Stimulated activated CD4-positive, alpha-beta T cell treated with anti-CD3 and anti-CD28 coated beads, Interleukin-4, amount 100 ng/mL, for 48 hours (primary cell): Measurements from ENCODE around the gene IL1F10.

Experiments
- DNase-seq, 2 donors: peaks; one replicate each; pipeline ENCODE4 v3.0.0-alpha.2; 2020; ENCODE audit warnings: low read depth in 2 of 2

Gene IL1F10

DNA sequence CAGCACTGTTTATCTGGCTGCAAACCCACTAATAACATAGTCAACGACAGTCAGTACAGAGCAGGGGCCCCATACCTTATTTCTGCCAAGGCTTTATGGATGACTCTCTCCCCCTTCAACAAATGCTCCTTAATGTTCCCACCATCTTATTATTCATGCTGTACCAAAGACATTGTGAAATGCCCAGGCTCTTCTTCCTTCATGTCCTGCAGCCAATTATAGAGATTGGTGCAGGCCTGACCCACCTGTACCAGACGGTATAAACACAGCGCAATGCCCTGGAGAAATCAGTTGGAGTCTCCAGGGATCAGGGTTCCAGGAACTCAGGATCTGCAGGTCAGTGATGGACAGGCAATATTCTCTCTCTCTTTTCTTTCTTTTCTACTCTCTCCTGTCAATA is at the start of gene IL1F10:
TSS of gene IL1F10 (plus strand) at position 290 of the 400 bp plus-strand sequence. CDS start 4,769 bp downstream, outside the sequence.
- no peak for DNase-seq

DNA sequence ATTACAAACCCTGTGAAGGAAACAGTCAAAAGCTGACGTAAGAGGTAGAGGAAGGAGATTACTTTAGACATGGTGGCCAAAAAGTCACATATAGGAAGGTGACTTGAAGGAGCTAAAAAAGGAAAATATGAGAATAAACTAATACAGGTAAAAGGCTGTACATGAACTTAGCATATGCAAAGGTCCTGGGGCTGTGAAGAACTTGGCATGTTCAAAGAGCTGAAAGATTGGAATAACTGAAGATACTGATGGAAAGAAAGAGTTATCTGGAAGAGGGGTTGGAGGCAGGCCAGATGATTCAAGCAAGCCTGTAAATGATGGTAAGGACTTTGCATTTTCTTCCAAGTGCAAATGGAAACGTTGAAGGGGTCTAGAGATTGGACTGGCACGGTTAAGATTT is 49.3 kb upstream of the IL1F10 start:
- no peak for DNase-seq

DNA sequence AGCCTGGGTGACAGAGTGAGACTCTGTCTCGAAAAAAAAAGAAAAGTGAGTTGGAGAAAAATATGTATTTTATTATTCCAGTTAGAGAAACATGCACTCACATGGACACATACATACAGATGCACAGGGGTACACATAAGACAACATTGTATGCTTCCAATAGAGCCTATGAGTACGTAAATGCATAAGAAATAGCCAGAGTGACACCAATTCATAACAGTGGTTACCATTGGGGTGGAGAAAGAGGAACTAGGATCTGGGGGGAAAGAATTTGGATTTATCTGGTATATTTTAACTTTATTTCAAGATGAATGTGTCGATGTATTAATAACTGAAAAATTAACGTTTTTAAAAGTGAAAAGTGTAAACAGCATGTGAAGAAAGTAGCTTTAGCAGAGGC is 46.5 kb upstream of the IL1F10 start:
- no peak for DNase-seq

DNA sequence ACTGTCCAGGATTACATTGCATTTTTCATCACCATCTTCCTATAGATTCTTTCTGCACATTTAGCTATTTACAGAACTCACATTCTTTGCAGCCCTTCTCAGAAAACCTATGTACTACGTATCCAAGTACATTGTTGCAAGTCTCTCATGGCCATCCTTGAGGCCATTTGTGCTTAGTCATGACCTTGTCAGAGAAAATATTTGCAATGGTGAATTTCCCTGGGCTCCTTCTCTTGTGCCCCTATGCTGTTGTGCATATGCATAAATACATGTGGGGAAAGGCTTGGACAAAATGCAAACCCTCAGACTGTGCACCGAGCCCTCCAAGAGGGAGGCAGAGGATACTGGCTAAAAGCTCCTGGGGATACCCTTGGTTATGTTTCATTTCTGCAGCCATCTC is 43.0 kb upstream of the IL1F10 start:
- DNase-seq = no peak

DNA sequence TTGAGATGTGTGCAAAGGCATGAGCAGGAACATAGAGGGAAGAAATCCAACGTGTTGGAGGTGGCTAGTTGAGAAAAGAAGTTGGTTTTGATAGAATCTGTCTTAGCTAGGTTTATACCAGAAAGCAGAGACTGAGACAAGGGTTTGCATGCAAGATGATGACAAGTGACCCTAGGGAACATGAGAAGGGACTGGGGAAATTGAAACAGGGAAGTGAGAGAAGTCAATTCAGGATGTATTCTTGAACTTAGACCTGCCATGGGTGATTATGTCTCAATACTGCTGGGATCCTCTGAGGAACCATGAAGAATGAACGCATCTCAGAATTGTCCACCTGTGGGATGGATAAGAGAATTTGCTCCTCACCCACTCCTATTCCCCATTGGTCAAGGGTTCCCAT is 42.0 kb upstream of the IL1F10 start:
- DNase-seq = no peak

DNA sequence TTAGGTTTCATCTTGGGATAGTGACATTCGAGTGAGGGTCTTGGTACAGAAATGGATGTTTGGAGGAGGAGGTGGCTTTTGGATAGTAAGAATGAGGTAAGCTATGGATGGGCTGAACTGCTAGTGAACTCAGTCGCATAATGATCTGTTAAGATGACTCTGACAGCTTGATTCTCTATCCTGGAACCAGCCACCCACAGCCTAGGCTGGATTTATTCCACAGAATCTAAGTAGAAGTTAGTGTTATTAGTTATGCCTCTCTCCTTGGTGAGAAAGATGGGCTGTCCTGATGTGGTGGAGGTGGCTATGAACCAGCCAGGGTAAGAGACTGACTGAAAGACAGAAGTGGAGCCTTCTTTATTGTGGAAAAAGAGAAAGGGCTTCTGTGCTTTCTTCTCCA is 40.1 kb upstream of the IL1F10 start:
- no peak for DNase-seq

GRCh38 chr2:113028112-113028511 is 39.7 kb upstream of the IL1F10 start:
- DNase-seq = no peak

GRCh38 chr2:113032737-113033136 is 35.0 kb upstream of the IL1F10 start:
- no peak for DNase-seq

GRCh38 chr2:113034016-113034415 is 33.8 kb upstream of the IL1F10 start:
- DNase-seq = no peak

GRCh38 chr2:113036763-113037162 is 31.0 kb upstream of the IL1F10 start:
- DNase-seq = no peak

- no peak for DNase-seq
Measured at GRCh38 chr2:113038291-113038690, 29.5 kb upstream of the IL1F10 start.

DNA sequence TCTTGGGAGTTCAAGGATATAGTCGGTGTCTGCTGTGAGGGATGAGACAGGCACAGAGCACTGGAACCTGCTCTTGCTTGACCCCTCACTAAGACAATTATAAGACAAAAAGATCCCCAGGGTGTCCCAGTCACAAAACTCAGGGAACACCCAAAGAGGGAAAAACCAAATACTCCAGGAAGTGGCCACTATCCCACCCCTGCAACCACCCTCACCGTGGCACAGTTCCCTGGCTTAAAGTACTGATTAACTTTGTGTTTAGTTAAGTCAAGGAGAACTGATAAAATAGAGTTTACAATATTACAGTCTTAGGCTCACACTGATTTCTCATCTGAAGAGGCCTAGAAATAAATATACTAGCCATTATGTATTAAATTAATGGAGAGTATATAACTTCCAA is 28.6 kb upstream of the IL1F10 start:
- no peak for DNase-seq

GRCh38 chr2:113039719-113040118 is 28.1 kb upstream of the IL1F10 start:
- DNase-seq = no peak

DNA sequence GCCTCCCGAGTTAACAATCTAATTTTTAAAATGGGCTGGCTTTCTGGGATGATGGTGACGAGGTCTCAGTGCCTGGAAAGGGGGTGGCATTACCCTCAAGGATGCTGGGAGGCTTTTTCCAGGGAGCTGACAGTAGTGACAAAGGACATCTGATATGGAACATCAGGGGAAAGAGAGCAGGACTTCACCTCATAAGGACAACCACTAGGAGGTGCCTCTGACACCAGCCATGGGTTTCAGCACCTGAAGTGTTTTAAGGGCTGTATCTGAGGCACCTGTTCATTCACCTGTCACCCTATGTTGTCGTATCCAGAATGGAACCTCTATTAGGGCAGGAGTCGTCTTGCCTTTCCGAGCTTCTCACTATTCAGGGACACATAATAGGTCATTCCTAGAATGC is 25.9 kb upstream of the IL1F10 start:
- DNase-seq = no peak

DNA sequence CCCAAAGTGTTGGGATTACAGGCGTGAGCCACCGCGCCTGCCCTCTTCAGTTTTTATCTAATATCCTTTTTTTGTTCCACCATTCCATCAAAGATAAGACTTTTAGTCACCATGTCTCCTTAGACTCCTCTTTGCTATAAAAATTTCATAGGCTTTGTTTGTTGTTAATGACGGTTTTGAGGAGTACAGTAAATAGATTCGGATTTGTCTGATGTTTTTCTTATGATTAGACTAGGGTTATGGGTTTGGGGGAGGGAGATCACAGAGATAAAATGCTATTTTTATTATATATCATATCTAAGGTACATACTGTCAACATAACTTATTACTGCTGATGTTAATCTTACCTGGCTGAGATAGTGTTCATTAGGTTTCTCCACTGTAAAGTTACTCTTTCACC is 21.3 kb upstream of the IL1F10 start:
- DNase-seq = no peak

DNA sequence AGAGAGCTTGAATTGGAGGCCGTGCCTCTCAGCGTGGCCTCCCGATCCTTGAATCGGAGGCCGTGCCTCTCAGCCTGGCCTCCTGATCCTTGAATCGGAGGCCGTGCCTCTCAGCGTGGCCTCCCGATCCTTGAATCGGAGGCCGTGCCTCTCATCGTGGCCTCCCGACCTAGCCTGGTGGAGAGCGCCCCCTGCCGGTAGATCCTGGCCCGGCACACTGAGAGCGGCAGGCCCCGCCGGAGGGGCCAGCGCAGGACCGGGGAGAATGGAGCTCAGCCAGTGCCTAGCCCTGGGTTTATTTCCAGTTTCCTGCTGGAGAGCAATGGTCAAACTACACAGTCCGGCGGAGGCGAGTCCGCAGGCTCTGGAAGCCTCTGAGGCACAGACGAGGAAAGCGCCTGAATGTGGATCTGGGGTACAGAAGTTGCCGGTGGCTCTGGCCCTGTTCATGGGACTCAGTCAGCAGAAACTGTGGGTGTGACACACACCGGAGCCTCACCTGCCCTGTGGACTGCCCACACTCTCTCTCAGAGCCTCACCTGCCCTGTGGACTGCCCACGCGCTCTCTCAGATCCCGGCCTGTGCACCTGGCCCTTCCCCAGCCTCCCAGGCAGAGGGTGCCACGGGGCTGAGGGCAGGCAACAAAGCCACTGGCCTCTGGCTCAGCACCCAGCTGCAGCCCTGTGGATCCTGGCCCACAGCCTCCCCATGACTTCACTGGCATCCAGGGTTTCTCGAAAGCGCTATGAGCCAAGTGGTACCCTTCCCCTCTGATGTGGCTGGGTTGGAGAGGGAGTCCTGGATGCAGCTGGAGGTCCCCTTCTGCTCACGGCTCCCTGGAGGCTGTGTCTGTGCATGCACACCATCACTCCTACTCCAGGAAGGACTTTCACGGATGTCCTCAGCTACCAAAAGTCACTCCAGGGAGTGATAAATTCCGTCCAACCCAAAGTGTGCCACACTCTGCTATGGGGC is 16.6 kb upstream of the IL1F10 start:
- DNase-seq = no peak

DNA sequence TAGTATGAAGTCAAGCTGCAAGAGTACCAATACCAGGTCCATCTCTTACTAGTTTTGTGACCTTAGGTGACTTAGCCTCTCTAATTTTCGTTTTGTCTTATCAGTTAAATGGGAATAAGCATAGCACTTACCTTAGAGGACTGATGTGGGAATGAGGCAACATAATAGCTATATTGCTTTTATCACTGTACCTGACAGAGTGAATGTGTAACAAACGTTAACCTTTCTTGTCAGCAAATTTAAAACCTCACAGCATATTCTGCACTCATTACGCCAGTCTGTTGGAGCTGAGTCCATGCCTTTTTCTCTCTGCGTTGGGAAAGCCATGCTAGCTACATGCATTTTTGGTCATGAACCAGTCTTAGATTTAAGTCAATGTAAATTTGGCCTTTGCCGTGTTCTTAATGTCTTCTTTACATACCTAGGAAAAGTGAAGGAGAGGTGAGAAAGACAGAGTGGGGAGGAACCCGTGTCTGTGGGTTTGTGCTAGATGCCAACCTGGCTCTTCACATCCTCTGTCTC is 15.3 kb upstream of the IL1F10 start, which contains the start of gene IL36B:
TSS of gene IL36B (minus strand) at position 472 of the 522 bp plus-strand sequence.
- DNase-seq = no peak

GRCh38 chr2:113053666-113054065 is 14.1 kb upstream of the IL1F10 start:
- no peak for DNase-seq

DNA sequence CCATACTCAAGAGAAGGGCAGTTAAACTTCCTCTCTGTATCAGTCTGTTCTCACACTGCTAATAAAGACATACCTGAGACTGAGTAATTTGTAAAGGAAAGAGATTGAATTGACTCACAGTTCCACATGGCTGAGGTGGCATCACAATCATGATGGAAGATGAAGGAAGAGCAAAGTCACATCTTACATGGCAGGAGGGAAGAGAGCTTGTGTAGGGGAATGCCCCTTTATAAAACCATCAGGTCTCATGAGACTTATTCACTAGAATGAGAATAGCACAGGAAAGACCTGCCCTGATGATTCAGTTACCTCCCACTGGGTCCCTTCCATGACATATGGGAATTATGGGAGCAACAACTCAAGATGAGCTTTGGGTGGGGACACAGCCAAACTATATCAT is 13.7 kb upstream of the IL1F10 start:
- no peak for DNase-seq

GRCh38 chr2:113056521-113056920 is 11.2 kb upstream of the IL1F10 start:
- DNase-seq = no peak

- DNase-seq = no peak
Measured at GRCh38 chr2:113057117-113057516, 10.7 kb upstream of the IL1F10 start.

- DNase-seq = no peak
Measured at GRCh38 chr2:113058411-113058994, 9.3 kb upstream of the IL1F10 start.
